ENCODE data around the gene ZNF530. TPM values are rescaled to one million over a fixed set of nuclear protein-coding genes. Genes with fewer than 3 reads are reported as not detected.

The ZNF530 gene
- total RNA-seq, 2 donors from 2014 or later: 5.6 to 10.1 TPM

DNA sequence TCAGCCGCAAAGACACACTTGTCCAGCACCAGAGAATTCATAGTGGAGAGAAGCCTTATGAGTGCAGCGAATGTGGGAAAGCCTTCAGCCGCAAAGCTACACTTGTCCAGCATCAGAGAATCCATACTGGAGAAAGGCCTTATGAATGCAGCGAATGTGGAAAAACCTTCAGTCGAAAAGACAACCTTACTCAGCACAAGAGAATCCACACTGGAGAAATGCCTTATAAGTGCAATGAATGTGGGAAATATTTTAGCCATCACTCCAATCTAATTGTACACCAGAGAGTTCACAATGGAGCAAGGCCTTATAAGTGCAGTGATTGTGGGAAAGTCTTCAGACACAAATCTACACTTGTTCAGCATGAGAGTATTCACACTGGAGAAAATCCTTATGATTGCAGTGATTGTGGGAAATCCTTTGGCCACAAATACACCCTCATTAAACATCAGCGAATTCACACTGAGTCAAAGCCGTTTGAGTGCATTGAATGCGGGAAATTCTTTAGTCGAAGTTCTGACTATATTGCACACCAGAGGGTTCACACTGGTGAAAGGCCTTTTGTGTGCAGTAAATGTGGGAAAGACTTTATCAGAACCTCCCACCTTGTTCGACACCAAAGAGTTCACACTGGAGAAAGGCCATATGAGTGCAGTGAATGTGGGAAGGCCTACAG is 21.1 kb downstream of the ZNF530 start:
- Histone ChIP-seq H3K9ac (ENCODE audit: extremely low read depth, low read length, poor library complexity, severe bottlenecking) (no peak overlapping the region), H3K4me1 (ENCODE audit: control insufficient read depth, insufficient read depth, low read length) (no peaks in the 10 kb centered on the region), H3K9me3 (ENCODE audit: control insufficient read depth, low read length) (peaks cover 100% of the 10 kb centered on the region), H3K27ac (ENCODE audit: low read depth, low read length) (no peak overlapping the region), H3K27me3 (ENCODE audit: control insufficient read depth, insufficient read depth, low read length, poor library complexity, severe bottlenecking) (no peaks in the 10 kb centered on the region), H3K4me3 (ENCODE audit: low read length) (peak overlapping the region; percentile 87), H3K36me3 (ENCODE audit: control insufficient read depth, insufficient read depth, low read length) (peaks cover 96% of the 10 kb centered on the region)
- peaks cover 100% of the 10 kb centered on the region for H3K36me3 Mint-ChIP-seq (ENCODE audit: low read depth)
- H3K4me1 Mint-ChIP-seq: no peaks in the 10 kb centered on the region
- H3K27me3 Mint-ChIP-seq (ENCODE audit: insufficient read depth): peaks cover 4% of the 10 kb centered on the region
- H3K27ac Mint-ChIP-seq: no peak overlapping the region
- no peak overlapping the region for H3K4me3 Mint-ChIP-seq
- 97 to 98% methylated on average over 8 to 10 of the region's 10 CpGs for WGBS, 2 experiments (ENCODE audit: insufficient coverage in 1 of 2, insufficient read length in 1 of 2)
- H3K9me3 Mint-ChIP-seq: peaks cover 100% of the 10 kb centered on the region
- TF ChIP-seq, protein P1, sequence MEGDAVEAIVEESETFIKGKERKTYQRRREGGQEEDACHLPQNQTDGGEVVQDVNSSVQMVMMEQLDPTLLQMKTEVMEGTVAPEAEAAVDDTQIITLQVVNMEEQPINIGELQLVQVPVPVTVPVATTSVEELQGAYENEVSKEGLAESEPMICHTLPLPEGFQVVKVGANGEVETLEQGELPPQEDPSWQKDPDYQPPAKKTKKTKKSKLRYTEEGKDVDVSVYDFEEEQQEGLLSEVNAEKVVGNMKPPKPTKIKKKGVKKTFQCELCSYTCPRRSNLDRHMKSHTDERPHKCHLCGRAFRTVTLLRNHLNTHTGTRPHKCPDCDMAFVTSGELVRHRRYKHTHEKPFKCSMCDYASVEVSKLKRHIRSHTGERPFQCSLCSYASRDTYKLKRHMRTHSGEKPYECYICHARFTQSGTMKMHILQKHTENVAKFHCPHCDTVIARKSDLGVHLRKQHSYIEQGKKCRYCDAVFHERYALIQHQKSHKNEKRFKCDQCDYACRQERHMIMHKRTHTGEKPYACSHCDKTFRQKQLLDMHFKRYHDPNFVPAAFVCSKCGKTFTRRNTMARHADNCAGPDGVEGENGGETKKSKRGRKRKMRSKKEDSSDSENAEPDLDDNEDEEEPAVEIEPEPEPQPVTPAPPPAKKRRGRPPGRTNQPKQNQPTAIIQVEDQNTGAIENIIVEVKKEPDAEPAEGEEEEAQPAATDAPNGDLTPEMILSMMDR (conservative IDR thresholded peaks at IDR 0.05): no peak
- no peak for DNase-seq

DNA sequence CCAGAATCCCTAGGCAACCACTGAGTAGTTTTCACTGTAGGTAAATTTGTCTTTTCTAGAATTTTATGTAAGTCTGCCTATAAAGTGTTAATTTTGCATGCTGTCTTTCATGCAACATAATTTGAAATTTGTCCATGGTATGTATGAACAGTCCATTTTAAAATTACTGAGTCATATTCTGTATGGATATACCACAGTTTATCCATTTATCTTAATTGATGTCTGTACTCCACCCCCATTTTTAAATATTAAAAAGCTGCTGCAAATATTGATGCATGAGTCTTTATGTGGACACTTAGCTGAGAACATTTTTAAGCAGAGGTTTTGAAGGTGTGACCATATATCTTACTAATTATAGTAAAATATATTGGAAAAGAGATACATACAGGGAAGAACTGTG is 23.4 kb downstream of the ZNF530 start:
- H3K36me3 ChIP-seq (ENCODE audit: control insufficient read depth, insufficient read depth, low read length): peaks cover 82% of the 10 kb centered on the region
- no peak overlapping the region for H3K4me3 Mint-ChIP-seq
- H3K36me3 Mint-ChIP-seq (ENCODE audit: low read depth): peaks cover 82% of the 10 kb centered on the region
- H3K4me1 ChIP-seq (ENCODE audit: control insufficient read depth, insufficient read depth, low read length): no peaks in the 10 kb centered on the region
- peaks cover 84% of the 10 kb centered on the region for H3K9me3 ChIP-seq (ENCODE audit: control insufficient read depth, low read length)
- peak overlapping the region; percentile 87 for H3K4me3 ChIP-seq (ENCODE audit: low read length)
- no peaks in the 10 kb centered on the region for H3K4me1 Mint-ChIP-seq
- H3K27ac ChIP-seq (ENCODE audit: low read depth, low read length): no peak overlapping the region
- peaks cover 4% of the 10 kb centered on the region for H3K27me3 Mint-ChIP-seq (ENCODE audit: insufficient read depth)
- TF ChIP-seq, protein P1 (conservative IDR thresholded peaks at IDR 0.05): no peak
- peaks cover 96% of the 10 kb centered on the region for H3K9me3 Mint-ChIP-seq
- no peak for DNase-seq
- H3K27me3 ChIP-seq (ENCODE audit: control insufficient read depth, insufficient read depth, low read length, poor library complexity, severe bottlenecking): no peaks in the 10 kb centered on the region
- no peak overlapping the region for H3K27ac Mint-ChIP-seq
- H3K9ac ChIP-seq (ENCODE audit: extremely low read depth, low read length, poor library complexity, severe bottlenecking): no peak overlapping the region

DNA sequence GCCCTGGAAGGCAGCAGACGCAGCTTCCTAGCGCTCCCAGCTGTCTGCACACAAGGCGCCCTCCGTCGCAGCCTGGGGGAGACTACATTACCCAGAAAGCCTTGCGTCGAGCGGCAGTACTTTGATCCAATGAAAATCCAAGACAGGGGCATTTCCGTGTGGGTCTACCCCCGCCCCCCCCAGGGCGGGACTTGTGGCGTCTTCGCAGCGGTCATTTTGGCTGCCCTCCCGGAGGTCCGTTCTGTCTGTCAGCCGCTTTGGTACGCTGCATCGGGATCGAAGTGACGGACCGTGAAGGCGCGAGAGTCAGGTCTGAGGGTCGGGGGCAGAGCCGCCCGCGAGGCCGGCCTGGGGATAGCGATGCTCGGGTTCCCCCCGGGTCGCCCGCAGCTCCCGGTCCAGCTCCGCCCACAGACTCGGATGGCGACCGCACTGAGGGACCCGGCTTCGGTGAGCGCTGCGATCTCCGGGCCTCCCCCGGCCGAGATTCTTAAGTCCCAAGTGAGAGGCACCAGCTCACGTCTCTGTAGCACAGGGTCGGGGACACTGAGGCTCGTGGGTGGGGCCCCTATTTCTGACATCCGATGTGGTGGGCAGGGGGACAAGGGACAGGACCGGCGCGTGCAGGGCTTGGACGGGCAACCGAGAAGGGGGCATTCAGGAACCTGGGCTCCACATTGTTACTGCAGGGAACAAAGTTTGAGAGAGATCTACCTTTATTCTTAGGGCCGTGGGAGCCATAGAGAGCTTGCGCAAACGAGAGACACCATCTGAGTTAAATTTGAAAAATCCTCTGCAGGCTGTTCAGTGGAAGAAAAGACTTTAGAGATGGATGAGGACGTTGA is 33.5 kb downstream of the ZNF530 start, which contains the start of gene ZNF211:
ZNF211 (plus strand) TSS at position 182 of the 845 bp plus-strand sequence; CDS start at position 361, 179 bp downstream.
- Histone ChIP-seq H3K4me1 (ENCODE audit: control insufficient read depth, insufficient read depth, low read length) (peaks cover 3% of the 10 kb centered on the region), H3K27me3 (ENCODE audit: control insufficient read depth, insufficient read depth, low read length, poor library complexity, severe bottlenecking) (no peaks in the 10 kb centered on the region), H3K36me3 (ENCODE audit: control insufficient read depth, insufficient read depth, low read length) (peaks cover 48% of the 10 kb centered on the region), H3K9me3 (ENCODE audit: control insufficient read depth, low read length) (peaks cover 29% of the 10 kb centered on the region), H3K4me3 (ENCODE audit: low read length) (peak within 1 kb of the TSS; percentile 93), H3K27ac (ENCODE audit: low read depth, low read length) (no peak within 1 kb of the TSS), H3K9ac (ENCODE audit: extremely low read depth, low read length, poor library complexity, severe bottlenecking) (peak within 1 kb of the TSS; percentile 80)
- peak; percentile 97 for DNase-seq
- Mint-ChIP-seq H3K27me3 (ENCODE audit: insufficient read depth) (no peaks in the 10 kb centered on the region), H3K9me3 (peaks cover 24% of the 10 kb centered on the region), H3K36me3 (ENCODE audit: low read depth) (peaks cover 48% of the 10 kb centered on the region), H3K4me3 (peak within 1 kb of the TSS; percentile 84), H3K27ac (peak within 1 kb of the TSS; percentile 86), H3K4me1 (peaks cover 15% of the 10 kb centered on the region)
- TF ChIP-seq, protein P1 (conservative IDR thresholded peaks at IDR 0.05): no peak
- 2 to 4% methylated on average over 43 to 59 of the region's 59 CpGs for WGBS, 2 experiments (ENCODE audit: insufficient coverage in 1 of 2, insufficient read length in 1 of 2)
